OCI-LY7 (cell line): ENCODE data around the gene ULK4. TPM values are rescaled to one million over a fixed set of nuclear protein-coding genes. Genes with fewer than 3 reads are reported as not detected.

ENCODE experiments used
- BruUV-seq: library from RNA; stranded (reverse); fragments of 400-500 nt; replicated peaks from 2 replicates; lab custom pipeline; 2021; lab: Mats Ljungman, UMichigan
- CTCF ChIA-PET: fragments of 300-600 bp; sonication (Branson Sonifier 250); formaldehyde crosslinking; loops from one replicate; lab custom pipeline; 2022; ENCODE audit warnings: antibody characterized with exemption; ENCODE audit not compliant: unreplicated experiment; lab: Charles Lee
- POLR2A ChIA-PET: fragments of 300-600 bp; sonication (Branson Sonifier 250); formaldehyde crosslinking; loops from one replicate; lab custom pipeline; 2022; ENCODE audit warnings: antibody characterized with exemption; lab: Charles Lee
- DNase-seq: peaks from one replicate; pipeline ENCODE4 v3.0.0-alpha.2; 2015; ENCODE audit warnings: low spot score
- H2AFZ ChIP-seq: fragments of 200-600 bp; sonication (generic), shearing (Covaris generic); 2 replicates; pipeline ENCODE4 v1.6.1; 2014; ENCODE audit warnings: mild to moderate bottlenecking, antibody characterized with exemption, low read length, moderate library complexity
- H3K27ac ChIP-seq: fragments of 200-600 bp; sonication (generic); 2 replicates; pipeline ENCODE4 v1.5.1; 2014; ENCODE audit warnings: mixed run types, low read depth, mild to moderate bottlenecking, moderate library complexity, low read length, inconsistent platforms; ENCODE audit not compliant: poor library complexity, severe bottlenecking
- H3K36me3 ChIP-seq: fragments of 200-600 bp; sonication (generic); 2 replicates; pipeline ENCODE4 v1.6.1; 2014; ENCODE audit warnings: mild to moderate bottlenecking, antibody characterized with exemption, low read length, moderate library complexity, mixed read lengths; ENCODE audit not compliant: insufficient read depth
- H3K4me1 ChIP-seq: fragments of 200-600 bp; sonication (generic); 2 replicates; pipeline ENCODE4 v1.5.1; 2014; ENCODE audit warnings: mild to moderate bottlenecking, low read length; ENCODE audit not compliant: insufficient read depth, poor library complexity, severe bottlenecking
- H3K4me2 ChIP-seq: fragments of 200-600 bp; sonication (generic); 2 replicates; pipeline ENCODE4 v1.6.1; 2014; ENCODE audit warnings: mild to moderate bottlenecking, low read length
- H3K4me3 ChIP-seq: fragments of 200-600 bp; sonication (generic); 2 replicates; pipeline ENCODE4 v1.5.1; 2014; ENCODE audit warnings: mild to moderate bottlenecking, low read depth, low read length; ENCODE audit not compliant: poor library complexity, severe bottlenecking
- H3K79me2 ChIP-seq: fragments of 200-600 bp; sonication (generic); 2 replicates; pipeline ENCODE4 v1.6.1; 2016; ENCODE audit warnings: low read depth, mild to moderate bottlenecking, low read length, moderate library complexity, mixed read lengths; ENCODE audit not compliant: insufficient read depth
- H3K9me2 ChIP-seq: fragments of 200-600 bp; sonication (generic); 2 replicates; pipeline ENCODE4 v1.6.1; 2016; ENCODE audit warnings: mild to moderate bottlenecking, low read length, mixed read lengths; ENCODE audit not compliant: insufficient read depth
- H3K9me3 ChIP-seq: fragments of 200-600 bp; sonication (generic); 2 replicates; pipeline ENCODE4 v1.6.1; 2014; ENCODE audit warnings: mild to moderate bottlenecking, mixed run types, low read length, mixed read lengths
- H4K20me1 ChIP-seq: fragments of 200-600 bp; sonication (generic); 2 replicates; pipeline ENCODE4 v1.6.1; 2014; ENCODE audit warnings: mild to moderate bottlenecking, antibody characterized with exemption, low read length, moderate library complexity, mixed read lengths; ENCODE audit not compliant: insufficient read depth
- CTCF ChIP-seq: fragments of 200-600 bp; sonication (generic); conservative IDR thresholded peaks from 2 replicates; pipeline ENCODE4 v1.5.1; 2014; ENCODE audit warnings: mild to moderate bottlenecking, antibody characterized with exemption, low read length, moderate library complexity, mixed read lengths
- EZH2phosphoT487 ChIP-seq: fragments of 200-600 bp; sonication (generic); IDR thresholded peaks from 2 replicates; pipeline ENCODE4 v1.6.1; 2018; ENCODE audit warnings: low read depth, borderline replicate concordance, mild to moderate bottlenecking, mixed run types, antibody characterized with exemption, low read length, moderate library complexity, mixed read lengths
- intact Hi-C: fragments of 100-400 bp; cut with micrococcal nuclease; formaldehyde crosslinking; loops from one replicate; pipeline ENCODE4 v1.10.0; 2022; ENCODE audit not compliant: unreplicated experiment
- total RNA-seq, 2 experiments: library from RNA; depleted of rRNA in 1 of 2; stranded (reverse); fragments of >200 nt in 1 of 2; shearing (Covaris generic) in 1 of 2; gene quantifications; 2 replicates each; pipeline ENCODE4 v1.2.3, GENCODE V29; 2014 to 2022

The ULK4 gene
- total RNA-seq, 2 experiments from 2014 or later: 18.9 to 21.0 TPM

GRCh38 chr3:41260063-41260450, 701.8 kb downstream of the ULK4 start:
- no peak overlapping the region for H3K4me2 ChIP-seq
- TF ChIP-seq EZH2phosphoT487 (no peak), CTCF (no peak)
- ChIA-PET POLR2A (no interaction called here), CTCF (no interaction called here)
- no peaks in the 10 kb centered on the region for H3K9me2 ChIP-seq
- no peaks in the 10 kb centered on the region for H3K4me1 ChIP-seq
- H3K36me3 ChIP-seq: no peaks in the 10 kb centered on the region
- no TSS peak for BruUV-seq
- no peak overlapping the region for H3K27ac ChIP-seq
- DNase-seq: no peak
- intact Hi-C loops: no loop called here
- no peaks in the 10 kb centered on the region for H3K9me3 ChIP-seq
- H2AFZ ChIP-seq: no peak overlapping the region
- no peak overlapping the region for H3K4me3 ChIP-seq
- H3K79me2 ChIP-seq: no peaks in the 10 kb centered on the region
- no peaks in the 10 kb centered on the region for H4K20me1 ChIP-seq

GRCh38 chr3:41259449-41260062, 702.3 kb downstream of the ULK4 start:
- intact Hi-C loops: no loop called here
- POLR2A ChIA-PET: no interaction called here
- H3K36me3 ChIP-seq: no peaks in the 10 kb centered on the region
- DNase-seq: no peak
- H3K4me1 ChIP-seq: no peaks in the 10 kb centered on the region
- no peaks in the 10 kb centered on the region for H3K9me3 ChIP-seq
- H3K4me2 ChIP-seq: no peak overlapping the region
- no TSS peak for BruUV-seq
- H2AFZ ChIP-seq: no peak overlapping the region
- no peaks in the 10 kb centered on the region for H4K20me1 ChIP-seq
- CTCF ChIA-PET: no interaction called here
- H3K9me2 ChIP-seq: no peaks in the 10 kb centered on the region
- TF ChIP-seq CTCF: no peak
- TF ChIP-seq EZH2phosphoT487: no peak
- H3K27ac ChIP-seq: no peak overlapping the region
- H3K4me3 ChIP-seq: no peak overlapping the region
- no peaks in the 10 kb centered on the region for H3K79me2 ChIP-seq

- Histone ChIP-seq H4K20me1 (no peaks in the 10 kb centered on the region), H3K4me1 (no peaks in the 10 kb centered on the region), H3K9me2 (no peaks in the 10 kb centered on the region), H3K9me3 (no peaks in the 10 kb centered on the region), H3K79me2 (no peaks in the 10 kb centered on the region), H3K27ac (no peak overlapping the region), H3K4me3 (no peak overlapping the region), H3K4me2 (no peak overlapping the region), H2AFZ (no peak overlapping the region), H3K36me3 (no peaks in the 10 kb centered on the region)
- intact Hi-C loops: no loop called here
- TF ChIP-seq EZH2phosphoT487 (no peak), CTCF (no peak)
- DNase-seq: no peak
- ChIA-PET CTCF (no interaction called here), POLR2A (no interaction called here)
- BruUV-seq: no TSS peak
These were observed 703.6 kb downstream of the ULK4 start for GRCh38 chr3:41258239-41258800.
